K562 (cell line): ENCODE data around the gene ZSCAN21. TPM values are rescaled to one million over a fixed set of nuclear protein-coding genes. Genes with fewer than 3 reads are reported as not detected.

ENCODE experiments used
- C11orf30 ChIP-seq: fragments of 450-650 bp; IDR thresholded peaks from 2 replicates; pipeline ENCODE4 v1.6.1; 2016; ENCODE audit warnings: low read depth, mild to moderate bottlenecking
- CCNT2 ChIP-seq: IDR thresholded peaks from 2 replicates; pipeline ENCODE4 v1.6.1; 2011; ENCODE audit warnings: borderline replicate concordance, low read depth, mild to moderate bottlenecking, moderate library complexity, mixed read lengths, low read length; ENCODE audit not compliant: insufficient read length; ENCODE audit errors: extremely low read depth
- L3MBTL2 ChIP-seq: fragments of 450-650 bp; IDR thresholded peaks from 2 replicates; pipeline ENCODE4 v1.6.1; 2016; ENCODE audit warnings: mild to moderate bottlenecking, moderate library complexity
- MAFG ChIP-seq: fragments of 450-650 bp; conservative IDR thresholded peaks from 2 replicates; pipeline ENCODE4 v1.6.1; 2016; ENCODE audit warnings: missing genetic modification characterization, missing compliant biosample characterization
- MEF2A ChIP-seq: IDR thresholded peaks from 2 replicates; pipeline ENCODE4 v1.6.1; 2011; ENCODE audit warnings: low read depth, mild to moderate bottlenecking, low read length, moderate library complexity; ENCODE audit not compliant: control insufficient read depth
- MTA3 ChIP-seq: fragments of 450-650 bp; formaldehyde crosslinking; IDR thresholded peaks from 2 replicates; pipeline ENCODE4 v1.6.1; 2017; ENCODE audit warnings: mild to moderate bottlenecking, borderline replicate concordance
- MXI1 ChIP-seq: IDR thresholded peaks from 2 replicates; pipeline ENCODE4 v1.6.1; 2011; ENCODE audit warnings: low read depth, mild to moderate bottlenecking, improper control_type of control experiment, low read length
- NEUROD1 ChIP-seq: fragments of 150-350 bp; IDR thresholded peaks from 2 replicates; pipeline ENCODE4 v1.6.1; 2014; ENCODE audit warnings: borderline replicate concordance, low read length, low read depth; ENCODE audit not compliant: partially characterized antibody
- PHF8 ChIP-seq: fragments of 200-600 bp; sonication (generic); IDR thresholded peaks from 2 replicates; pipeline ENCODE4 v1.6.1; 2012; ENCODE audit warnings: mixed run types, mild to moderate bottlenecking, inconsistent platforms, low read length, moderate library complexity, borderline replicate concordance
- PHTF2 ChIP-seq: fragments of 250-450 bp; sonication (Bioruptor Pico); IDR thresholded peaks from 2 replicates; pipeline ENCODE4 v1.5.0; 2021; ENCODE audit warnings: mild to moderate bottlenecking
- RBBP5 ChIP-seq: fragments of 200-600 bp; sonication (generic); IDR thresholded peaks from 2 replicates; pipeline ENCODE4 v1.6.1; 2012; ENCODE audit warnings: borderline replicate concordance, mild to moderate bottlenecking, low read length, control low read depth, inconsistent platforms; ENCODE audit not compliant: insufficient read depth, poor library complexity, severe bottlenecking
- SMARCA4 ChIP-seq: fragments of 450-650 bp; IDR thresholded peaks from 2 replicates; pipeline ENCODE4 v1.6.1; 2016
- SP2 ChIP-seq: IDR thresholded peaks from 2 replicates; pipeline ENCODE4 v1.6.1; 2011; ENCODE audit warnings: mild to moderate bottlenecking, low read depth, low read length, moderate library complexity; ENCODE audit not compliant: poor library complexity, severe bottlenecking; ENCODE audit errors: extremely low read depth
- TAL1 ChIP-seq: fragments of 450-650 bp; IDR thresholded peaks from 2 replicates; pipeline ENCODE4 v1.6.1; 2016; ENCODE audit warnings: mild to moderate bottlenecking
- TOE1 ChIP-seq, 2 experiments: fragments of 450-650 bp in 1 of 2; sonication (generic) in 1 of 2; formaldehyde crosslinking in 1 of 2; IDR thresholded peaks; 2 replicates each; pipeline versions ENCODE4 v1.7.1 to v1.8.0; 2016 to 2022; ENCODE audit warnings: borderline replicate concordance in 2 of 2, mild to moderate bottlenecking in 2 of 2, antibody characterized with exemption in 1 of 2, inconsistent platforms in 1 of 2, low read depth in 1 of 2, missing genetic modification reagents in 1 of 2, moderate library complexity in 1 of 2
- YBX1 ChIP-seq: fragments of 450-650 bp; IDR thresholded peaks from 2 replicates; pipeline ENCODE4 v1.7.1; 2016; ENCODE audit warnings: mild to moderate bottlenecking
- polyA plus RNA-seq, 8 experiments: library from polyadenylated mRNA; depleted of rRNA in 4 of 8; stranded (reverse) in 5 of 8; unstranded in 3 of 8; fragments of >200 nt; fragmentation: Nextera tagmentation in 2 of 8; fragmentation: Illumina TruSeq in 1 of 8; extraction: Ambion mirVana in 2 of 8; extraction: Trizol in 1 of 8; gene quantifications; 2 replicates each; pipeline versions ENCODE4 v1.2.1 to v1.2.3, GENCODE V29; 2011 to 2014; ENCODE audit warnings: inconsistent platforms in 1 of 8, missing spikeins in 1 of 8
- total RNA-seq, 7 experiments: library from RNA; depleted of rRNA in 6 of 7; stranded (reverse); fragments of >200 nt in 6 of 7; fragmentation: Illumina TruSeq in 2 of 7; extraction: Trizol in 2 of 7; gene quantifications; 2 replicates each; pipeline versions ENCODE4 v1.2.1 to v1.2.3, GENCODE V29; 2011 to 2021; ENCODE audit warnings: low replicate concordance in 1 of 7
- TF ChIP-seq, protein P1 (sequence below): fragments of 450-650 bp; IDR thresholded peaks from 2 replicates; pipeline ENCODE4 v1.7.0; 2016; ENCODE audit warnings: borderline replicate concordance
- TF ChIP-seq, protein P2 (sequence below): fragments of 250-450 bp; sonication (Bioruptor Pico); IDR thresholded peaks from 2 replicates; pipeline ENCODE4 v1.4.0; 2020
- TF ChIP-seq, protein P3 (sequence below): fragments of 450-650 bp; IDR thresholded peaks from 2 replicates; pipeline ENCODE4 v1.6.1; 2016

ZSCAN21 gene
- total and polyA plus RNA-seq, 9 of the 15 experiments (the other 6 are each of a cell fraction or from before 2014, with no cell fraction given): 5.9 to 15.5 (median 13.2) TPM

DNA sequence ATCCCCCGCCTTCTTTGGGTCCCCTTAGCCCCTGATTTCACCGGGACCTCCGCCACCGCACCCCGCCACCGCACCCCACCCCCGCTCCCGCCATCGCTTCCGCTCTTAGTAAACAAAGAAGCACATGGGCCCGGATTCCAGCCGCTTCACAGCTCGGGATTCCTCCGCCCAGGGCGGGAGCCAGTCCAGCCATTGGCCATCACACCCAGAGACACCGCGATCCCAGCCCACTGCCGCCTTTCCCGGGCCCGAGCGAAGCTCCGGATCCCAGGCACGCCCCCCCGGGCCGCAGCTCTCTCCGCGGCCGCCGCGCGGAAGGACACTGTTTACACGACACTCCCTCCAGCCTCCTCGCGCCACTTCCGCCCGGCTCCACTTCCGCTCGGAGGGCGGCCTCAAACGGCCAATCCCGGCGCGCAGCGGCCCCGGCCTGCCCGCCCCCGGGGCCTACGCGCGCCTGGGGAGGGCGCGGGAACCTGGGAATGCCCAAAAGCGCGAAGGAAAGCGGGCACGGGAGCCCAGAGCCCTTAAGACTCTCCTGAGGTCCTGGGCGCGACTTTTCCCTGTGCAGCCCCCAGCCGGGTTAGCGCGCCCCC is 50.9 kb downstream of the ZSCAN21 start (continued):
- TF ChIP-seq MAFG: no peak
- peak; percentile 74 for TF ChIP-seq RBBP5
- peak; percentile 72; the same call in 1 of the 2 replicates for TF ChIP-seq L3MBTL2
- TF ChIP-seq SP2: peak; percentile 48
- peak; percentile 85 for TF ChIP-seq MXI1
- TF ChIP-seq NEUROD1: peak; percentile 49
- TF ChIP-seq SMARCA4: no peak
- TF ChIP-seq TOE1 (IDR thresholded peaks at IDR 0.05; ENCODE audit: borderline replicate concordance): peak; percentile 30; the same call in 1 of the 2 replicates
- 0 out of 2 replicates have a peak, but pooled peaks have one; percentile 27 for TF ChIP-seq TOE1 (CRISPR knock-in tag; IDR thresholded peaks at IDR 0.05; ENCODE audit: borderline replicate concordance, low read depth)
- TF ChIP-seq TAL1: 0 out of 2 replicates have a peak, but pooled peaks have one; percentile 7
- TF ChIP-seq C11orf30: peak; percentile 85
- TF ChIP-seq, protein P1, sequence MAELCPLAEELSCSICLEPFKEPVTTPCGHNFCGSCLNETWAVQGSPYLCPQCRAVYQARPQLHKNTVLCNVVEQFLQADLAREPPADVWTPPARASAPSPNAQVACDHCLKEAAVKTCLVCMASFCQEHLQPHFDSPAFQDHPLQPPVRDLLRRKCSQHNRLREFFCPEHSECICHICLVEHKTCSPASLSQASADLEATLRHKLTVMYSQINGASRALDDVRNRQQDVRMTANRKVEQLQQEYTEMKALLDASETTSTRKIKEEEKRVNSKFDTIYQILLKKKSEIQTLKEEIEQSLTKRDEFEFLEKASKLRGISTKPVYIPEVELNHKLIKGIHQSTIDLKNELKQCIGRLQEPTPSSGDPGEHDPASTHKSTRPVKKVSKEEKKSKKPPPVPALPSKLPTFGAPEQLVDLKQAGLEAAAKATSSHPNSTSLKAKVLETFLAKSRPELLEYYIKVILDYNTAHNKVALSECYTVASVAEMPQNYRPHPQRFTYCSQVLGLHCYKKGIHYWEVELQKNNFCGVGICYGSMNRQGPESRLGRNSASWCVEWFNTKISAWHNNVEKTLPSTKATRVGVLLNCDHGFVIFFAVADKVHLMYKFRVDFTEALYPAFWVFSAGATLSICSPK: no peak
- TF ChIP-seq MEF2A: no peak
- no peak for TF ChIP-seq YBX1
- TF ChIP-seq, protein P2, sequence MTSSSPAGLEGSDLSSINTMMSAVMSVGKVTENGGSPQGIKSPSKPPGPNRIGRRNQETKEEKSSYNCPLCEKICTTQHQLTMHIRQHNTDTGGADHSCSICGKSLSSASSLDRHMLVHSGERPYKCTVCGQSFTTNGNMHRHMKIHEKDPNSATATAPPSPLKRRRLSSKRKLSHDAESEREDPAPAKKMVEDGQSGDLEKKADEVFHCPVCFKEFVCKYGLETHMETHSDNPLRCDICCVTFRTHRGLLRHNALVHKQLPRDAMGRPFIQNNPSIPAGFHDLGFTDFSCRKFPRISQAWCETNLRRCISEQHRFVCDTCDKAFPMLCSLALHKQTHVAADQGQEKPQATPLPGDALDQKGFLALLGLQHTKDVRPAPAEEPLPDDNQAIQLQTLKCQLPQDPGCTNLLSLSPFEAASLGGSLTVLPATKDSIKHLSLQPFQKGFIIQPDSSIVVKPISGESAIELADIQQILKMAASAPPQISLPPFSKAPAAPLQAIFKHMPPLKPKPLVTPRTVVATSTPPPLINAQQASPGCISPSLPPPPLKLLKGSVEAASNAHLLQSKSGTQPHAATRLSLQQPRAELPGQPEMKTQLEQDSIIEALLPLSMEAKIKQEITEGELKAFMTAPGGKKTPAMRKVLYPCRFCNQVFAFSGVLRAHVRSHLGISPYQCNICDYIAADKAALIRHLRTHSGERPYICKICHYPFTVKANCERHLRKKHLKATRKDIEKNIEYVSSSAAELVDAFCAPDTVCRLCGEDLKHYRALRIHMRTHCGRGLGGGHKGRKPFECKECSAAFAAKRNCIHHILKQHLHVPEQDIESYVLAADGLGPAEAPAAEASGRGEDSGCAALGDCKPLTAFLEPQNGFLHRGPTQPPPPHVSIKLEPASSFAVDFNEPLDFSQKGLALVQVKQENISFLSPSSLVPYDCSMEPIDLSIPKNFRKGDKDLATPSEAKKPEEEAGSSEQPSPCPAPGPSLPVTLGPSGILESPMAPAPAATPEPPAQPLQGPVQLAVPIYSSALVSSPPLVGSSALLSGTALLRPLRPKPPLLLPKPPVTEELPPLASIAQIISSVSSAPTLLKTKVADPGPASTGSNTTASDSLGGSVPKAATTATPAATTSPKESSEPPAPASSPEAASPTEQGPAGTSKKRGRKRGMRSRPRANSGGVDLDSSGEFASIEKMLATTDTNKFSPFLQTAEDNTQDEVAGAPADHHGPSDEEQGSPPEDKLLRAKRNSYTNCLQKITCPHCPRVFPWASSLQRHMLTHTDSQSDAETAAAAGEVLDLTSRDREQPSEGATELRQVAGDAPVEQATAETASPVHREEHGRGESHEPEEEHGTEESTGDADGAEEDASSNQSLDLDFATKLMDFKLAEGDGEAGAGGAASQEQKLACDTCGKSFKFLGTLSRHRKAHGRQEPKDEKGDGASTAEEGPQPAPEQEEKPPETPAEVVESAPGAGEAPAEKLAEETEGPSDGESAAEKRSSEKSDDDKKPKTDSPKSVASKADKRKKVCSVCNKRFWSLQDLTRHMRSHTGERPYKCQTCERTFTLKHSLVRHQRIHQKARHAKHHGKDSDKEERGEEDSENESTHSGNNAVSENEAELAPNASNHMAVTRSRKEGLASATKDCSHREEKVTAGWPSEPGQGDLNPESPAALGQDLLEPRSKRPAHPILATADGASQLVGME: peak; percentile 68; the same call in 1 of the 2 replicates
- TF ChIP-seq CCNT2: peak; percentile 95
- no peak for TF ChIP-seq PHTF2 (CRISPR knock-in tag)
- TF ChIP-seq, protein P3, sequence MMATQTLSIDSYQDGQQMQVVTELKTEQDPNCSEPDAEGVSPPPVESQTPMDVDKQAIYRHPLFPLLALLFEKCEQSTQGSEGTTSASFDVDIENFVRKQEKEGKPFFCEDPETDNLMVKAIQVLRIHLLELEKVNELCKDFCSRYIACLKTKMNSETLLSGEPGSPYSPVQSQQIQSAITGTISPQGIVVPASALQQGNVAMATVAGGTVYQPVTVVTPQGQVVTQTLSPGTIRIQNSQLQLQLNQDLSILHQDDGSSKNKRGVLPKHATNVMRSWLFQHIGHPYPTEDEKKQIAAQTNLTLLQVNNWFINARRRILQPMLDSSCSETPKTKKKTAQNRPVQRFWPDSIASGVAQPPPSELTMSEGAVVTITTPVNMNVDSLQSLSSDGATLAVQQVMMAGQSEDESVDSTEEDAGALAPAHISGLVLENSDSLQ: peak; percentile 54
- peak; percentile 44 for TF ChIP-seq MTA3
- peak; percentile 17; the same call in 1 of the 2 replicates for TF ChIP-seq PHF8
